ENCODE results near the gene PLEKHN1.
"Not testable (repeated sequence)": the region's sequence is repeated elsewhere in the genome, so short reads cannot be mapped to it uniquely, and the experiment has no call there.

Gene PLEKHN1

DNA sequence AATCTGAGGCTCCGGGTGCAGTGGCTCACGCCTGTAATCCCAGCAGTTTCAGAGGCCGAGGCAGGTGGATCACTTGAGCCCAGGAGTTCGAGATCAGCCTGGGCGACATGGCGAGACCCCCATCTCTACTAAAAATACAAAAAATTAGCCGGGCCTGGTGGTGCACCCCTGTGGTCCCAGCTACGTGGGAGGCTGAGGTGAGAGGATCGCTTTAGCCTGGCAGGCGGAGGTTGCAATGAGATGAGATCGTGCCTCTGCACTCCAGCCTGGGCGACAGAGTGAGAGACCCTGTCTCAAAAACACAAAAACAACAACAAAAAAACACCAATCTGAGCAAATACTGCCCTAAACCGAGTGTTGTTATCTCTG is 46.4 kb downstream of the PLEKHN1 start:
- Histone ChIP-seq H3K27ac (ENCODE audit: low read length, poor library complexity, severe bottlenecking) (peak overlapping the region; percentile 75), H2BK120ac (ENCODE audit: low read depth, low read length) (peak overlapping the region; percentile 79), H3K4me3 (ENCODE audit: insufficient read depth in 1 of 2, low read depth in 1 of 2, low read length in 2 of 2) (peak overlapping the region in 1 of 2 experiments; percentile 98), H4K8ac (ENCODE audit: low read length) (peak overlapping the region; percentile 35), H3K9ac (ENCODE audit: low read length) (peak overlapping the region; percentile 95), H3K79me1 (replicated peaks; ENCODE audit: low read length, poor library complexity, severe bottlenecking) (peaks cover 17% of the 10 kb centered on the region), H3K4me1 (ENCODE audit: control insufficient read depth, insufficient read depth, low read depth, low read length) (peaks cover 16% of the 10 kb centered on the region), H3K4me2 (ENCODE audit: low read length, poor library complexity, severe bottlenecking) (peak overlapping the region; percentile 95), H2BK12ac (ENCODE audit: low read length in 2 of 2) (peak overlapping the region in 1 of 2 experiments; percentile 3)
- H3K27me3 ChIP-seq (ENCODE audit: control insufficient read depth in 1 of 2, insufficient read depth in 1 of 2, low read length in 2 of 2); DNase-seq; H2AFZ ChIP-seq (ENCODE audit: low read depth, low read length); H2AK5ac ChIP-seq (ENCODE audit: low read length, severe bottlenecking); H3K4ac ChIP-seq (ENCODE audit: low read depth in 1 of 2, low read length in 2 of 2); H4K91ac ChIP-seq (ENCODE audit: low read length); H3K14ac ChIP-seq (ENCODE audit: low read length in 2 of 2); H2BK15ac ChIP-seq (ENCODE audit: low read depth, poor library complexity, severe bottlenecking); H2BK5ac ChIP-seq (ENCODE audit: low read depth, low read length, poor library complexity, severe bottlenecking); H3K9me3 ChIP-seq (ENCODE audit: control insufficient read depth, low read length); H3K18ac ChIP-seq (ENCODE audit: low read depth in 1 of 2, low read length in 2 of 2); H3K36me3 ChIP-seq (ENCODE audit: control insufficient read depth in 1 of 2, insufficient read depth in 2 of 2, low read depth in 1 of 2, low read length in 2 of 2); H3K23ac ChIP-seq (ENCODE audit: low read length in 2 of 2): not testable (repeated sequence)
- WGBS, result 79% methylated on average over 12 of the region's 13 CpGs

DNA sequence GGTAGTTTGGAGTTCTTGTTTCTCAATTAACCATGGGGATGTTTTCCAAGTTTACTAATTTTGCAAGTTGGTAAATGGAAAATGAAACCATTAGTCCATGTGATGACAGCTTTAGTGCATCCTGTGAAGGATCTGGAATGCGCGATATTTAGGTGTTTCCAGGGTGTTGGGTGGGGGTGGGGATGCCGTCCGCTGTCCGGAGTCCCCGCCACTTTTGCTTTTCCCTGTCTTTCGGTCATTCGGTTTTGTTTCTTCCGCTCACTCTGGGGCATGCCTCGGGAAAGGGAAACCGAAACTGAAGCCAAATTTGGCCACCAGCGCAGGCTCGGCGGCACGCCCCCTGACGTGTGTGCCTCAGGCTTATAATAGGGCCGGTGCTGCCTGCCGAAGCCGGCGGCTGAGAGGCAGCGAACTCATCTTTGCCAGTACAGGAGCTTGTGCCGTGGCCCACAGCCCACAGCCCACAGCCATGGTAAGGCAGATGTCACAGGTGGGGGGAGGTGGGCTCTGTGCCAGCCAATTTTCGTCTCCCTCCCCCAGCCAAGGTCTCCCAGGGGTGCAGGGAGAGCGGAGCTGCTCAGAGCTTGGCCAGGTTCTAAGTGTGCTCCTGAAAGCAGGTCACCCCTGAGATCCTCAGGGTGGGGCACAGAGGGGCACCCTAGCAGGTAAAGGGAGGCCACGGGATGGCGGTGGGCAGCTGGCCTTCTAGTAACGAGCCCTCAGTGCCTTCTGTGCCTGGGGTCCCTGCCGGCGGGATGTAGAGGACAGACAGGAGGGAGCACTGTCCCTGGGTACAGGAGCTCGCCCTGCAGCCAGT is 47.0 kb downstream of the PLEKHN1 start, which contains the start of gene ISG15:
TSS of gene ISG15 (plus strand) at position 393 of the 817 bp plus-strand sequence. CDS start at position 470, 77 bp downstream.
- Histone ChIP-seq H2BK120ac (ENCODE audit: low read depth, low read length) (peak within 1 kb of the TSS; percentile 79), H2AK5ac (ENCODE audit: low read length, severe bottlenecking) (peak within 1 kb of the TSS; percentile 25), H2BK5ac (ENCODE audit: low read depth, low read length, poor library complexity, severe bottlenecking) (no peak within 1 kb of the TSS), H4K91ac (ENCODE audit: low read length) (peak within 1 kb of the TSS; percentile 99), H3K4ac (ENCODE audit: low read depth in 1 of 2, low read length in 2 of 2) (peak within 1 kb of the TSS; percentile 88 to 95), H2BK12ac (ENCODE audit: low read length in 2 of 2) (peak within 1 kb of the TSS; percentile 80 to 96), H3K9ac (ENCODE audit: low read length) (peak within 1 kb of the TSS; percentile 95), H3K14ac (ENCODE audit: low read length in 2 of 2) (peak within 1 kb of the TSS in 1 of 2 experiments; percentile 96), H3K4me3 (ENCODE audit: insufficient read depth in 1 of 2, low read depth in 1 of 2, low read length in 2 of 2) (peak within 1 kb of the TSS; percentile 65 to 98), H4K8ac (ENCODE audit: low read length) (peak within 1 kb of the TSS; percentile 98), H2AFZ (ENCODE audit: low read depth, low read length) (peak within 1 kb of the TSS; percentile 48), H3K79me1 (replicated peaks; ENCODE audit: low read length, poor library complexity, severe bottlenecking) (peaks cover 17% of the 10 kb centered on the region), H3K23ac (ENCODE audit: low read length in 2 of 2) (peak within 1 kb of the TSS in 1 of 2 experiments; percentile 92), H3K36me3 (ENCODE audit: control insufficient read depth in 1 of 2, insufficient read depth in 2 of 2, low read depth in 1 of 2, low read length in 2 of 2) (peaks cover 0 to 5% of the 10 kb centered on the region in 2 experiments), H3K18ac (ENCODE audit: low read depth in 1 of 2, low read length in 2 of 2) (peak within 1 kb of the TSS; percentile 90 to 98), H3K4me1 (ENCODE audit: control insufficient read depth, insufficient read depth, low read depth, low read length) (peaks cover 16% of the 10 kb centered on the region), H3K4me2 (ENCODE audit: low read length, poor library complexity, severe bottlenecking) (peak within 1 kb of the TSS; percentile 95), H3K27ac (ENCODE audit: low read length, poor library complexity, severe bottlenecking) (peak within 1 kb of the TSS; percentile 75), H3K27me3 (ENCODE audit: control insufficient read depth in 1 of 2, insufficient read depth in 1 of 2, low read length in 2 of 2) (no peaks in the 10 kb centered on the region), H3K9me3 (ENCODE audit: control insufficient read depth, low read length) (no peaks in the 10 kb centered on the region), H2BK15ac (ENCODE audit: low read depth, poor library complexity, severe bottlenecking) (peak within 1 kb of the TSS; percentile 67)
- WGBS, result 10% methylated on average over 29 of the region's 30 CpGs
- DNase-seq, result peak; percentile 92

DNA sequence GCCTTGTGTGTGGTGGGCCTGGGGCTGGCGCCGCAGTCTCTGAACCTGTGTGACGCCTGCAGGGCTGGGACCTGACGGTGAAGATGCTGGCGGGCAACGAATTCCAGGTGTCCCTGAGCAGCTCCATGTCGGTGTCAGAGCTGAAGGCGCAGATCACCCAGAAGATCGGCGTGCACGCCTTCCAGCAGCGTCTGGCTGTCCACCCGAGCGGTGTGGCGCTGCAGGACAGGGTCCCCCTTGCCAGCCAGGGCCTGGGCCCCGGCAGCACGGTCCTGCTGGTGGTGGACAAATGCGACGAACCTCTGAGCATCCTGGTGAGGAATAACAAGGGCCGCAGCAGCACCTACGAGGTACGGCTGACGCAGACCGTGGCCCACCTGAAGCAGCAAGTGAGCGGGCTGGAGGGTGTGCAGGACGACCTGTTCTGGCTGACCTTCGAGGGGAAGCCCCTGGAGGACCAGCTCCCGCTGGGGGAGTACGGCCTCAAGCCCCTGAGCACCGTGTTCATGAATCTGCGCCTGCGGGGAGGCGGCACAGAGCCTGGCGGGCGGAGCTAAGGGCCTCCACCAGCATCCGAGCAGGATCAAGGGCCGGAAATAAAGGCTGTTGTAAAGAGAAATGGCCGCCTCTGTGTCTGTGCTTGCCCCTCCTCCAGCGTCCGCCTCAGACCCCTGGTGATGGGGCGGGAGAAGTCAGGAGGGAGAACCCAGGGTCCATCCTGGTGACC is 47.8 kb downstream of the PLEKHN1 start:
- H3K4ac ChIP-seq (ENCODE audit: low read depth in 1 of 2, low read length in 2 of 2), result peak overlapping the region; percentile 88 to 95
- peak; percentile 14 for DNase-seq
- peak overlapping the region; percentile 90 to 98 for H3K18ac ChIP-seq (ENCODE audit: low read depth in 1 of 2, low read length in 2 of 2)
- peak overlapping the region; percentile 95 for H3K9ac ChIP-seq (ENCODE audit: low read length)
- no peaks in the 10 kb centered on the region for H3K27me3 ChIP-seq (ENCODE audit: control insufficient read depth in 1 of 2, insufficient read depth in 1 of 2, low read length in 2 of 2)
- H2BK5ac ChIP-seq (ENCODE audit: low read depth, low read length, poor library complexity, severe bottlenecking), result no peak overlapping the region
- peak overlapping the region in 1 of 2 experiments; percentile 96 for H3K14ac ChIP-seq (ENCODE audit: low read length in 2 of 2)
- peak overlapping the region; percentile 65 to 98 for H3K4me3 ChIP-seq (ENCODE audit: insufficient read depth in 1 of 2, low read depth in 1 of 2, low read length in 2 of 2)
- H2AFZ ChIP-seq (ENCODE audit: low read depth, low read length), result peak overlapping the region; percentile 48
- H3K4me2 ChIP-seq (ENCODE audit: low read length, poor library complexity, severe bottlenecking), result peak overlapping the region; percentile 95
- peak overlapping the region; percentile 25 for H2AK5ac ChIP-seq (ENCODE audit: low read length, severe bottlenecking)
- H2BK12ac ChIP-seq (ENCODE audit: low read length in 2 of 2), result peak overlapping the region; percentile 80 to 96
- H3K27ac ChIP-seq (ENCODE audit: low read length, poor library complexity, severe bottlenecking), result no peak overlapping the region
- peaks cover 19% of the 10 kb centered on the region for H3K4me1 ChIP-seq (ENCODE audit: control insufficient read depth, insufficient read depth, low read depth, low read length)
- no peak overlapping the region for H2BK15ac ChIP-seq (ENCODE audit: low read depth, poor library complexity, severe bottlenecking)
- H3K9me3 ChIP-seq (ENCODE audit: control insufficient read depth, low read length), result no peaks in the 10 kb centered on the region
- peaks cover 17% of the 10 kb centered on the region for H3K79me1 ChIP-seq (replicated peaks; ENCODE audit: low read length, poor library complexity, severe bottlenecking)
- 80% methylated on average over 40 of the region's 41 CpGs for WGBS
- peak overlapping the region; percentile 99 for H4K91ac ChIP-seq (ENCODE audit: low read length)
- H4K8ac ChIP-seq (ENCODE audit: low read length), result peak overlapping the region; percentile 98
- peaks cover 0 to 5% of the 10 kb centered on the region in 2 experiments for H3K36me3 ChIP-seq (ENCODE audit: control insufficient read depth in 1 of 2, insufficient read depth in 2 of 2, low read depth in 1 of 2, low read length in 2 of 2)
- H2BK120ac ChIP-seq (ENCODE audit: low read depth, low read length), result no peak overlapping the region
- H3K23ac ChIP-seq (ENCODE audit: low read length in 2 of 2), result peak overlapping the region in 1 of 2 experiments; percentile 92
